ENCODE results near the gene CCDC13.

DNA sequence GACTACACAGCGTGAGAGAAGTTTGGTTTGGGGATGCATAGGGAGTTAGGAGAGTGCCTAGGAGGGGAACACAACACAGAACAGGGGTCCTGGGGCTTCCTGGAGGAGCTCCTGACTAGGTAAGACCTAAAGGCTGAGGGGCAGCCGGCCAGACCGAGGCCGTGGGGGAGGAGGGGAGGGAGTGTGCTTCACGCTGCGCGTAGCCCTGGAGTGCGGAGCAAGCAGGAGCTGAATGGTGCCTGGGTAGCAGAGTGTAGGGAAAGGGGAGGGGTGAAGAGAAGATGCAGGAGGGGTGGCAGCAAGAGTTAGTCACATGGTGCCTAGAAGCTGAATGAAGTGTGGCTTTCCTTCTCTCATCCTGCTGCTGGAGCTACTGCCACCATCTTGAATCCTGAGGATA, 38.0 kb downstream of the CCDC13 start:
- TF ChIP-seq RARB (CRISPR knock-in tag; IDR thresholded peaks at IDR 0.05) = no peak
- TF ChIP-seq ZFP30 (CRISPR knock-in tag; IDR thresholded peaks at IDR 0.05) = no peak
- TF ChIP-seq CREB5 (CRISPR knock-in tag; IDR thresholded peaks at IDR 0.05; ENCODE audit: low read depth) = no peak
- TF ChIP-seq ARNTL (CRISPR knock-in tag; IDR thresholded peaks at IDR 0.05; ENCODE audit: borderline replicate concordance, low read depth) = no peak
- no peak for TF ChIP-seq PATZ1 (CRISPR knock-in tag; IDR thresholded peaks at IDR 0.05; ENCODE audit: borderline replicate concordance)
- TF ChIP-seq, protein P1, sequence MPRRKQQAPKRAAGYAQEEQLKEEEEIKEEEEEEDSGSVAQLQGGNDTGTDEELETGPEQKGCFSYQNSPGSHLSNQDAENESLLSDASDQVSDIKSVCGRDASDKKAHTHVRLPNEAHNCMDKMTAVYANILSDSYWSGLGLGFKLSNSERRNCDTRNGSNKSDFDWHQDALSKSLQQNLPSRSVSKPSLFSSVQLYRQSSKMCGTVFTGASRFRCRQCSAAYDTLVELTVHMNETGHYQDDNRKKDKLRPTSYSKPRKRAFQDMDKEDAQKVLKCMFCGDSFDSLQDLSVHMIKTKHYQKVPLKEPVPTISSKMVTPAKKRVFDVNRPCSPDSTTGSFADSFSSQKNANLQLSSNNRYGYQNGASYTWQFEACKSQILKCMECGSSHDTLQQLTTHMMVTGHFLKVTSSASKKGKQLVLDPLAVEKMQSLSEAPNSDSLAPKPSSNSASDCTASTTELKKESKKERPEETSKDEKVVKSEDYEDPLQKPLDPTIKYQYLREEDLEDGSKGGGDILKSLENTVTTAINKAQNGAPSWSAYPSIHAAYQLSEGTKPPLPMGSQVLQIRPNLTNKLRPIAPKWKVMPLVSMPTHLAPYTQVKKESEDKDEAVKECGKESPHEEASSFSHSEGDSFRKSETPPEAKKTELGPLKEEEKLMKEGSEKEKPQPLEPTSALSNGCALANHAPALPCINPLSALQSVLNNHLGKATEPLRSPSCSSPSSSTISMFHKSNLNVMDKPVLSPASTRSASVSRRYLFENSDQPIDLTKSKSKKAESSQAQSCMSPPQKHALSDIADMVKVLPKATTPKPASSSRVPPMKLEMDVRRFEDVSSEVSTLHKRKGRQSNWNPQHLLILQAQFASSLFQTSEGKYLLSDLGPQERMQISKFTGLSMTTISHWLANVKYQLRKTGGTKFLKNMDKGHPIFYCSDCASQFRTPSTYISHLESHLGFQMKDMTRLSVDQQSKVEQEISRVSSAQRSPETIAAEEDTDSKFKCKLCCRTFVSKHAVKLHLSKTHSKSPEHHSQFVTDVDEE (CRISPR knock-in tag; IDR thresholded peaks at IDR 0.05) = no peak
- no peak for TF ChIP-seq TOX (CRISPR knock-in tag; IDR thresholded peaks at IDR 0.05; ENCODE audit: borderline replicate concordance)
- no peak for TF ChIP-seq ISL1 (CRISPR knock-in tag; IDR thresholded peaks at IDR 0.05)
- TF ChIP-seq ZNF70 (CRISPR knock-in tag; IDR thresholded peaks at IDR 0.05) = no peak
- no peak for TF ChIP-seq SNAI2 (CRISPR knock-in tag; IDR thresholded peaks at IDR 0.05)
- no peak for TF ChIP-seq ZFP3 (CRISPR knock-in tag; IDR thresholded peaks at IDR 0.05)
